ENCODE data around the gene CNTF.

Gene CNTF

DNA sequence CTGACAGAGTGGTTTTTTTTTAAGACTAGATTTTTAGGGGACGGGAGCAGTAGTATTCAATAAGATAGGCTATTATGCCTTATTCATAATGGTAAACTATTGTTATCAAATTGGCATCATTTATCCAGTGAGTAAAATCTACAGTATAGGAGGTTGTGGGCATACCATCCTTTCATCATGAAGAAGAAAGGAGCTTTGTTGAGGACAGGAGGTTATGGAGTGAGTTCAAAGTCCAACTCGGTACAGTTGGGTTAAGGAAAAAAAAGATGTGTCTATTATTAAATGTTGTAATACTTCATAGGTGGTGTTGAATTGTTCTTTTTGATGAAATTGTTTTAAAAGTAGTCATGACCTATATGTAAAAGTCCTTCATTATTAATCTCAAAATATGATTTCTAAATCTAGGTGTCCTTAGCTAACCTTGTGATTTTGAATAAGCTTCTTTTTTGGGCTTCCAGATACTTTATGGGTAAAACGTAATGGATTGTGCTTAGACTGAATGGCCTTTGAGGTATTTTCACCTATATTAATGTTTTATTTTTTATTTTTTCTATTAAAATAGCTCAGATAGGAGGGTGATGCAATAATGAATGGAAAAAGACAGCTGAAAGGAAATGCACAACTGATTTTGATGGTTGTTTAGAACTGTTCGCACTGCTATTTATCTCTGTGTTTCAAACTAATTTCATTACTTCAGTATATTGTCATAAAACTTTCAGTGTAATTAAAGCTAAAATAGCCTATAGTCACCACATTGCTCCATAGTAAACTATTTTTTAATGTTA, 15.3 kb upstream of the CNTF start:
- no peak for ATAC-seq
- no peak for DNase-seq

DNA sequence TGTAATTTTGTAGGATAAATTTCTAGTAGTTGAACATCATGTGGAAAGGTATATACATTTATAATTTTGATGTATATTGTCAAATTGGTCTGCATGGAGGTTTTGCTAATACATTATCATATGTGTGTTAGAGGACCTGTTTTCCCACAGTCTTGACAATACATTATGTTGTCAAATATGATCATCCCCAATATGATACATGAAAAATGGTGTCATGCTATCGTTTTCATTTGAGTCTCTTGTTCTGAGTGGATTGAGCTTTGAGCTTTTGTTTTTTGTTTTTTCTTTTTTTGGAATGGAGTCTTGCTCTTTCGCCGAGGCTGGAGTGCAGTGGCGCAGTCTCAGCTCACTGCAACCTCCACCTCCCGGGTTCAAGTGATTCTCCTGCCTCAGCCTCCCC, 14.1 kb upstream of the CNTF start:
- ATAC-seq (no peak), DNase-seq (no peak)

DNA sequence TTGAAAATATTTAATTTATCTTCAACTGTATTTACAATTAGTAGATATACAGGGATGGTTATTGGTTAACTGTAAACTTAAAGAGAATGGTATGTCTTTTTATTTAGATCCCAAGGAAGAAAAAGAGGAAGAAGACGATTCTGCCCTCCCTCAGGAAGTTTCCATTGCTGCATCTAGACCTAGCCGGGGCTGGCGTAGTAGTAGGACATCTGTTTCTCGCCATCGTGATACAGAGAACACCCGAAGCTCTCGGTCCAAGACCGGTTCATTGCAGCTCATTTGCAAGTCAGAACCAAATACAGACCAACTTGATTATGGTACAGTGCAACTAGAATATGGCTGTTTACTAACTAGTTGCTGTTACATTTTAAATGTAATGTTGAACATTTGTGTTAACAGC, 12.7 kb upstream of the CNTF start:
- ATAC-seq = no peak
- DNase-seq = no peak

DNA sequence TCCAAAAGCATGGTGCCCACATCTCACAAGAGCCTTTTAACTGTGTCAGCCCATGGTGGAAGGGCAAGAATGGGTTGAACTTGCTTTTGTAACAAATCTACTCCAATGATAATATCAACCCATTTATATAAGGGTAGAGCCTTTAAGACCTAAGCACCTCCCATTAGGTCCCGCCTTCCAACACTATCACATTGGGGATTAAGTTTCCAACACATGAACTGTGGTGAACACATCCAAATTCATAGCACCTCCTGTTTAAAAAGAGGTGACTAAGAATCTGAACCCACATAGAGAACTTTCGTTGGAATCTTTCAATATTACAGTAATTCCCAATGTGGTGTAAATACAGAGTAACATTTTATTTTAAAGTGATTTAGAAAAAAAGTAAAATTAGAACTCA, 9.2 kb upstream of the CNTF start:
- DNase-seq = no peak
- peak; percentile 43 for ATAC-seq

DNA sequence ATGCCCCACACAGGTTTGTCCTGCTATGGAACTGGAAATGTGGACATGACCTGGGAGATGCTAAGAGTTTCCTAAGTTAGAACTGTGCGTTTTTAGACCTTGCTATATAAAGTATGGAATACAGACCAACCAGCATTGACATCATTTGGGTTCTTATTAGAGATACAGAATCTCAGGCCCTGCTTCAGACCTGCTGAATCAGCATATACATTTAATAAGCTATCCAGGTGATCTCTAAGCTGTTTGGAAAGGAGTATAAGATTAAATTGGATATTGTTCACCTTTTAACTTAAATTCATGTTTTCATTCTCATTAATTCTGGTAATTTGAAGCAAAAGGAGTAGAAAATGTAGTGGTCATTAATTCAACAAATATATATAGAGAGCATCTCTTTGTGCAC, 6.9 kb upstream of the CNTF start:
- DNase-seq = no peak
- no peak for ATAC-seq

DNA sequence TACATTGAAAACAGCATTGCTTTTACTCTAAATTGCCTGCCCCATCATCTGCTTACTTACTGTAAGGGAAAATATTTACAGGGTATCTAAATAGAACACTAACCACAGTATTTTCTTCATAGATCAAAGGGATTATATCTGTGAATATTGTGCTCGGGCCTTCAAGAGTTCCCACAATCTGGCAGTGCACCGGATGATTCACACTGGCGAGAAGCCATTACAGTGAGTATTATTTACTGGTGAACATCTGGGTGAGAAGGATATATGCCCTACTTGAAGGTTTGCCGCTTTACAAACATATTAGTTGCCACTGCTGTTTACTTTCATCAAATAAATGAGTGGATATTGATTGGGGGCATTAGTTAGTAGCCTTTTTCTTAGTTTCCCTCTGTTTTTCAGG, 5.9 kb upstream of the CNTF start:
- ATAC-seq (no peak), DNase-seq (no peak)

DNA sequence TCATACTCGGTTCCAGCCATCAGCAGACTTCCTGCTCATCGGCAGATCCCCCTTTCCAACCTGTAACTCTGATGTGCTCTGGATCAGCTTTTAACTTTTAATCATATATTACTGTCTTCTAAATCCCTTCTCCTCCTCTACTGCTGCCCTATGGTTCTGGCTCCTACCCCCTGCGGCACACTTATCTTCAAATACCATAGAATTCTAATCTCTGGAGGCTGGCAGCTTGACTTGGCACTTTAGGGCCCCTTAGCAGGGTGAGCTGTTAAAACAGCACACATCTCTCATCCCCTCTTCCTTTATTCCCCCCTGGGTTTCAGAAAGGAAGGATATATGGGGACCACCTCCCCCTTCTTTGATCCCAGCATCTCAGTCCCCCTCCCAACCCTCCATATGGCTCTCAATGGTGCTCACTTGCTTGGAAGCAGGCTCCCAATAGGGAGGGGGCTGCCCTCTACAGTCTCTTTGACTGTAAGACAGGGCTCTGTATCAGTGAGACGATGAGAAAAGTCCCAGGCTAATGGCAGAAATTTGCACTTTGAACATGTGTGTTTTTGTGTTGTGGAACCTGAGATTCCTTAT, 4.4 kb upstream of the CNTF start:
- no peak for DNase-seq
- no peak for ATAC-seq

DNA sequence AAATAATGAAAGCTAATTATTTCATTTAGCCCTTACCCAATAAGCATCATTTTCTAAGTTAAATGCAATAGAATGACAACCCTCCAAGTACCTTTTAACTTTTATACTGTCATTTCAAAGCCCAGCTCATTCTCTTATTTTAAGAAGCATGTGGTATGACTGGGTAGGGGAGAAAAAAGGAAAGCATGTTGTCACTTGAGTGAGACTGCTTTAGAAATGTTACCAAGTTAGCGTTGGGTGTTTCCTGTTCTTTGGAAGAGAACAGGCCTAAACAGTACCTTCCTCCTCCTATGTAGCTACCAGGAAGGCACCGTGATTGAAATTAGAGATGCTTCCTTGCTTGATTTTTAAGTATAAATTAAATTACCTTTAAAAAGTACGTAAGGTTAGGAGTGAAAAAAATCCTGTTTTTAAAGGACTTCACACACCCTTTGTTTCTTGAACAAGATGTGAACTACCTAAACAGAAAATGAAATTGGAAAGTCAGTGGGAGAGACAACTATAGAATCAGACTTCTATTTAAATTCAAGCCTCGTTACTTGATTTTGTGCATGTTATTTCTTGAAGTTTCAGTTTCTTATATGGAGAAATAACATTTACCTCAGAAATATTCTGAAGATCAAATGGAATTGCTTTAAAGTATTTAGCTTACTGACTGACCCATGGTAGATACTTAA, 741 bp upstream of the CNTF start:
- no peak for ATAC-seq

DNA sequence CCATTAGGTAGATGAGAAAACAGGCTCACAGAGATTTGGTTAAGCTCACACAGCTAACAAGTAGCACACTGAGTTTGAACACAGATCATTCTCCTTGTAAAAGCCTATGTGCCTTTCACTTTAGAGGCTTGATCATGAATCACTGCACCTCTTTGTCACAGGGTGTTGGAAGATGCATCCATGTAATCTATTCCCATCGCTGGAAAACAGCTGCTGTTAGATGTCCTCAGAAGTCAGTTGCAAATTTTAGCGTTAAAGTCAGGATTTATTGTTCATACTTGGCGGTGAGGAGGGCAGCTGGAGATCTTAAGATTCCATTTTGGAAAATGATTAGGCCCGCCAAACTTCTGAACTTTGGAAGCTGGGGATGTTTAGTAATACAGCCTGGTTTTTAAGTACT, 2.6 kb downstream of the CNTF start:
- DNase-seq (no peak), ATAC-seq (no peak)

More for the DNA sequence above, 741 bp upstream of the CNTF start:
- DNase-seq = no peak

DNA sequence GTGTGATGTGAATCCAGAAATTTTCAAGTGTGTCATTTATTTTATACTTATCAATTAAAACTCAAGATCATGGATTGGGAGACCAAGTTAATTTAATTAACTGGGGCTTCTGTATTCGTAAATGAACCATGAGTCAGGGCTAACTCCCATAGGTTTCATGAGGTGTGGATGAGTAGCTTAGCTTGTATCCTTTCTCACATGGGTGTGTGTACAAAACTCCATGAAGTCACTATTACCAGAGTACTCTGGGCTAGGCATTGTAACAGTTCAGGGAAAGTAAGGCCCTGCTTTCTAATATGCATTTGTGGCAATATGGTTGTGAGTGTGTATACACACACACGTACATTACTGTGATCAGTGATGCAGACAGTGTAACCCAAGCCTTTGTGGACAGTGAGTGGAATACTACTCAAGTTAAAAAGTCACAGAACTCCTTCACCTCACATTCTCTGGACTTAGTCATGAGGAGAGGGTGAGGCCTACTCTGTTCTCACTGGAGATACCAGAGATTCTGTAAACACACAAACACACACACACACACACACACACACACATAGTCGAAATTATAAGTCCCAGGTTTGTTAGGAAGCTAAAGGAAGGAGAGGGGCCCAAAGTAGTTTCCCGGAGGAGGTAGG, 3.5 kb downstream of the CNTF start:
- DNase-seq = no peak
- peak; percentile 21 for ATAC-seq

DNA sequence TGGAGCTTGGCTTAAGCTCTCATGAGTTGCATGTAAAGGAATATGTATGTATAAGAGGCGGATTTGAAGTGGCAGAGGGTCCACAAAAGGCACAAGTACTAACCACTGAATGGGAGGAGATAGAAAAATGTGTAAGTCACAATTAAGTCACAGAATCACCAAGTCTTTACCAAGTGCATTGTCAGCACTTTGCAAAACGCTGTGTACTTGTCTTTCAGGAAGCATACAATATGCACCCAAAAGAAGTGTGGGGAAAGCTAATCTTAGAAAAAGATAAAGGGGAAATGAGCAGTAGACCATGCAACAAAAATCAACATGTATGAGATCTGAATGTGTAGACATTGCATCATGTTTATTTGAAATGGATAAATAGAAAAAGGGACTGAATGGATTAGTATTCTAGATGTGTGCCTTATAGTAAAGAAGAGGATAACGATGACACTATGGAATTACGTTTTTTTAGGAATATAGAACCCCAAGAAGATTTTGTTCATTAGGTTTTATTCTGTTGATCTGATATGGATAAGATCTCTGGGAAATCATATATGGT, 4.5 kb downstream of the CNTF start:
- ATAC-seq (no peak), DNase-seq (no peak)

DNA sequence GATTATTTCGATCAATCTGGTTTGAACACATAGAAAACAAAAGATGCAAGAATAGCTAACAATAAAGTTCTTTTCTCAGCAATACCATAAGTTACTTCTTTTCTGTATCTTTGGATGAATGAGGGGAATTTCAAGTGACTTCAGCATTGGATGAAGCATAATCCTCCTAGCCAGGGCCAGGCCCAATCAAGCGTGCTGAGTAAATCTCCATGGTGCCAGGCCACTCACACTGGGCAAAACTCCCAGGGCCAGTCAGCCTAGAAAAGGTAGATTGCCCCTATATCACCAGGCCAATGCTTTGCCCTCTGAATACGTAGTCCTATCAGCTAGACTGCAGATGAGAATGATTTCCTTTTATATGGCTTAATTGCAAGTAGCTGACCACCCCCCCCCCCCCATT, 6.0 kb downstream of the CNTF start:
- ATAC-seq (no peak), DNase-seq (no peak)

DNA sequence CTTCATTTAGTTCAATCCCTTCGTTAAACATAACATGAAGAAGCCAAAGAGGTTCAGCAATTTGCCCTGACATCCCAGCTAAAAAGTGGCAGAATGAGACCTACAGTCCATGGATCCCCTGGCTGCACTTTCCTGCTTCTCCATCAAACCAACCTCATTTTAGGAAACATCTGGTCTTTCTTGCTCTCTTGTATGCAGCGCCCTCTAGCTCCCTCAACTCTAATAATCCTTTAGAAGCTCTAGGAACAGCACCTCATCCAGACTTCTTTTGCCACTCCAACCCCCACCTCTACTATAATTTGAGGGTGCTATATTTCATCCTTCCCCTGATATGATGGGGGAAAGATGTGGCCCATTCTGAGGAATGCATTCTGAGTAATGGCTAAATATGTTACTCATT, 7.4 kb downstream of the CNTF start:
- DNase-seq (no peak), ATAC-seq (peak; percentile 53)

DNA sequence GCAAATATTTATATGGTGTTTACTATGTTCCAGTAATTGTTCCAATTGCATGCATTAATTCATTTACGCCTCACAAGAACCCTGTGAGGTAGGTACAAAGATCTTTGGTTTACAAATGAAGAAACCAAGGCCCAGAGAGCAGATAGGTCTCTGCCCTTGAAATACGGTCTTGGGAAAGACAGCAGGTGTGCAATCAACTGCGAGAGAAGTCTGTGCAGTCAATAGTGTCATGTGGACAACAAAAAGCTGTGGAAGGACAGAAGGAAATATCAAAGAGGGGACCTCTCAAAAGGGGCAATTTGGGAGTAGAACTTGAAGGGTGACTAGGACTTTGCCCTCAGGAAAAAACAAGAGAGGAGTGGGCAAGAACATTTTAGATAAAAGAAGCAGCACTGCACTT, 8.9 kb downstream of the CNTF start:
- ATAC-seq (no peak), DNase-seq (no peak)

DNA sequence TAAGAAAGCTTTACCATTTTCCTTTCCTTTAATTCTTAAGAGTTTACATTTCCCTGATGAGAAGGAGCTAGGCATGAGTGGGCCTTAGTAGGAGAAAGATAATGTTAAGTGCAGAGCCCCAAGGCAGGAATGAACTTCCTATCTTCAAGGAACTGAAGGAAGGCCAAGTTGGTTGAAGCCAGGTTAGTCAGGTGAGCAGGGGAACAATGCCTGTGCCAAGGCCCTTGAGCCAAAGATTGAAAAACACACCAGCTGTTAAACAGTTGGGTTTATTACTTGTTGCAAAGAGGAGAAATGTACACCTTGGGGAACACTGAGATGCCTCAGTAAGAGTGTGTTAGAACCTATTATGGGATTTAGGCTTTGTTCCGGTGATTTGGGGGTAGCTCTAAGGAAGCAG, 10.0 kb downstream of the CNTF start:
- ATAC-seq (no peak), DNase-seq (no peak)

DNA sequence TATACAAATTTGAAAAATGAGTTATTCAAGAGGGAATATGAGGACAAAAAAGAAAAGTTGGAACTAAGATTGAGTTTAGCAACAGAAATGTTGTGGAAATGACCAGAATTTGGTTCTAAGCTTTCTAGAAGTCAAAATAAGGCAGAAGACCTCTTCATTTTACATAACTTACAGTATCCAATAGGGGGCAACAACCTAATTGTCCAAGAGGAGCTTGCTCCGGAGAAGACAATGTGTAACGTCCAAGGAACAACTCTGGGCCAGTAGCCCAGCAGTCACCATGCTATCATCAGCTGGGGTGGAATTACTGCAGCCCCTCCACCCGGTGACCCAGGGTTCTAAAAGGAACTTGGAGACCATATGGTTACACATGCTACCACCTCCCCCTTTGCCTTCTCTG, 14.1 kb downstream of the CNTF start:
- ATAC-seq = no peak
- no peak for DNase-seq

DNA sequence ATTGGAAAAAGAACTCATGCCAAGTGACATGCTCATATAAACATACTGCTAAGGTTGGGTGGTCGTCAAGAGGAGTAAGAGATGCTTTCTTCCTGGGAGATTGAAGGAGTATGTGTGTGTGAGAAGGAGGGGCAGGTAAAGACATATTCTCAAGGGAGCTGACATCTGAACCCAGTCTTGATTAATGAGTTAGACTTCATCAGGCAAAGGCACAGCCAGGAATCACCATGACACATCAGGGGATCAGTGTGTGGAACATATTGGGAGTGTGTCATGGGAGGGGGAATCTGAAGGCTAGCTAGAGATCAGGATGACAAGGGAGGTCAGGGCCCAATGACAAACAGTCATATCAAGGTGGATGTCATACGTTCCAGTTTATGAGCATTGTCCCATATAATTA, 14.9 kb downstream of the CNTF start:
- ATAC-seq = no peak

DNA sequence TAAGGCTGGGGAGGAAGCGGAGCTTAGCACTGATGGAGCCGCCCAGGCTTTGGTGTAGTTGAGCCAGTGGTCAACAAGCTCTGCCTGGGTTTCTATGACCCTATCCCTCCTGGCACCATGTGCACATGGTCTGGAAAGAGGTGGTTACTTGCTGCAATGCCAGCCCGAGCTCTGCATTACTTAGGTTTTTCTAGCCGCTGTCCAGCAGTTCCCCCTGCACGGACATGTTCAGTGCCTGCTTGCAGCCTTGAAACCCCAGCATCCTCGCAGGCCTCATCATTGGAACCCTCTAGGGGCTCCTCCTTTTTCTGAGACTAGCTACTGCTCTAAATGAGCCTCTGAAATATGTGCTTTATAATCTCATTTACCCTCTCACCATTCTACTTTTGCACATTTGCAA, 16.6 kb downstream of the CNTF start:
- DNase-seq (no peak), ATAC-seq (no peak)

More for the DNA sequence above, 14.9 kb downstream of the CNTF start:
- no peak for DNase-seq

DNA sequence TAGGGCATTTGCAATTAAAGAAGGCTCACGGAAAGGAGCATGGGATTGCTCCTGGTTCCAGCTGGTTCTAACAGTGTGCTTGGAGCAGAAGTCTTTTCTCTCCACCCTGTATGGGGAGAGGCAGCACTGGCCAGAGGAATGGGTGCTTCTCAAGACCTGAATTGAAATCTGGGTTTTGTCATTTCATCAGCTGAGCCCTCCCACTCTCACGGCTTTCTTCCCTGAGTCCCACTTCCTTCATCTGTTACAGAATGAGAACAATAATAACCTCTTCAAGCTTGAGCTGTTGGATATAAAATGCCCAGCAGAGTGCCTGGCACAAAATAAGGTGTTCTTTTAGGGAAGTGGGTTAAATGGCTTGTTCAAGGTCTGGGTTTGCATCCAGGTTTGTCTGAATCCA, 17.2 kb downstream of the CNTF start:
- no peak for ATAC-seq
- DNase-seq = no peak

DNA sequence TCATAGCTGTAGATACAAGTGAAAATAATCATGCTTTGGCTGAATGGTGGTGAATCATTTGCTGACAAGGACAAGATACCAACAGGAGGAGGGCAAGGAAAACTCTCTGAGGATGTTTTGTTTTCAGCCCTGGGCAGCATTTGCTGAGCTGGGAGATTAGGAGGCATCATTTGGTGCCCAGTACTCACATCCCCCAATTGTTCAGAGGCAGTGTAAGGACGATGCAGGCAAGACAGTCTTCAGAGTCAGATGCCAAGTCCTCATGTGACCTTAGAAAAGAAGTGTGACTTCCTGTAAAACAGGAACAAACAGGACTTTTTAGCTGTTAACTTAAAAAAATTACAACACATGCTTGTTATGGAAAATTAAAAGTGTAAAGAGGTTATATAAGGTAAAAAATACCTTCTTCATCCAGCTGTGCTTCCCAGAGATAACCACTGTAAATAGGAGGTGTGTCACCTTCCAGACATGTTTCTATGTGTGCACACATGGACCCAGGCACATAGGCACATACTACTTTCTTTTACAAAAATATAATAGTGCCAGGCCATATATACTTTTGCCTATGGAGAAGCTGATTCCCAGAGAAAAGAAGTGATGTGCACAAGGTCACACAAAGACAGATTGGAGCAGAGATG, 18.0 kb downstream of the CNTF start:
- ATAC-seq (peak; percentile 32), DNase-seq (no peak)

DNA sequence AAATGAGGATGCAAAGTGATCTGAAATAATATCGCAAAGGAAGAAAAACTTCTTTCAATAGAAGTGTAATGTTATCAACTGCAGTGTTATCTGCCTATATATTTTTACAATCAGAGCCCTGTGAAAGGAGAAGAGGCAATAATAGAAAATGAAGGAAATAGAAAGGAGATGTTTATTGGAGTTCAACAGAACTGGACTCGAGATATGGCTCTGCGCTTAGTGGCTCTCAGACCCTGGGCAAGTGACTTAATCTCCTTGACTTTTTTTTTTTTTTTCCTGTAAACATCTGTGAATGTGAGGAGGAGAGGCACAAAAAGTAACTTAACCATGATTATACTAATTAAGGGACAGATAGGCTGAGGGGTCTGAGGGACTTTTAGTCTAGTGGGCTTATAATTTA, 18.9 kb downstream of the CNTF start:
- no peak for DNase-seq
- ATAC-seq = no peak

DNA sequence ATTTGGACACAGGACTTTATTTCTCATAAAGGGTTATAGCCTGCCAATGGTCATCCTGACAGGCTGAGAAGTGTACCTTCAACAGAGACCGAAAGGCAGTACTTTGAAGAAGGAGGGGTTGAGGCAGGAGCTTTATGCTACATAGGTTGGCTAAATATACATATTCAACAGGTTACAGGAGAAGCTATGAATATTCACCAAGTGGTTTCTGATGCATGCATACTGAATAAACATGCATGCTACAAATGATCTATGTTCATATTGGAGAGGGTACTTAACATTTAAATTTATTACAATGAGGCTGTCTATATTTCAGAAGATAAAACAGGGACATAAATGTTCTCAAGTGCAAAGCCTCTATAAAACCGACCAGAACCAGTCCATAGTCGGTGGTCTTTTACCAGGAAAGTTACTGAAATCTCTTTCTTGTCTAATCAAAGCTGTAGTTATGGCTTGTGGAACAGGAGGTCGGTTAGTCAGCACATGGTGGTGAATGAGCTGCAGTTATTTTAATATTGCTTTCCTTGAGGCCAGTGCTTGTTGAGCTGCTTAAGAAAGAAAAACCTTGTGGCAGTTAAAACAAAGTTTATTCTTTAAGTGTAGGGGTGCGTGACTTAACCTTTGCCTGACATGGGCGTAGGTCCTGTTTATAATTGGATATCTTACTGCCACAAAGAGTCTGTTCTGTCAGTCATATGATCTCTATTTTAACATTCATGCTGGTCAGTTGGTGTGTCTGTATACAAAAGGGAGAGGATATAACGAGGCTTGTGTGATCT, 19.5 kb downstream of the CNTF start:
- ATAC-seq (no peak), DNase-seq (no peak)
